NCI-H2081 (cell line): ENCODE measurements around the gene SCN2B.
"Not testable (repeated sequence)": the region's sequence is repeated elsewhere in the genome, so short reads cannot be mapped to it uniquely, and the experiment has no call there.

Experiments used
- DNase-seq, 2 experiments: peaks; one replicate each; lab custom pipeline; 2025; lab: John Stamatoyannopoulos, UW

The SCN2B gene

GRCh38 chr11:118206391-118207031 is 30.1 kb upstream of the SCN2B start:
- no peak for DNase-seq

DNA sequence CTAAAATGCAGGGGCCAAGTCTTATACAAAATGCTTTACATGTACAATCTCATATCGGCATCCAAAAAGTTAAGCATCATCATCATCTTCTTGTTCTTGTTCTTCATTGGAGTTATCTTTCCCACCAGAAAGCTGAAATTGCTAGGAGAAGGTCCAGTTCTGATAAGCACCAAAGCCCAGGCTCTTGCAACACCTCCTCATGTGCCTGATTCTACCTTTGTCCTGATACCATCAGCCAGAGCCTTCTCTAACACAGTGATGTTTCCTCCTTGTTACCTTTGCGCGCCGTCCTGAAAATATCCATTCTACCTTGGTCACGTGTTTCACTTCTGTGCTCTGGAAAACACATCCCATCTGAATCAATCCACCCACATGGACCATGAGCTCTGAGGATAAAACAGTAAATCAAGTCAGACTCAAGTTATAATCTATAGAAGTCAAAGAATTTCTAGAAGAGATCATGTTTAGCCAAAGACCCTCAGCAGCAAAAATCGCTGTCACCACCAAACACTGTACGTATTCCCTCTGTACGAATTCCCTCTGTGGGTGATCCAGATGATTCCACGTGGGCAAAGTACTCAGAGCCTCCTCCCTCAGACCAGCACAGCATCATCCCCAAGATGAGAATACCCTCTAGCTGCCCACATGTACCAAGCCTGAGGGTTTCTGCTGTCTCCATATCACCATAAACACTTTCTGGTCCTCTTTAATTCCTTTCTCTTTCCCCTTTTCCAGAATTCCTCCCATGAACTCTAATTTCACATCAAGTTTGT is 29.4 kb upstream of the SCN2B start:
- DNase-seq = no peak

- no peak for DNase-seq
Measured at GRCh38 chr11:118202599-118203422, 26.4 kb upstream of the SCN2B start.

DNA sequence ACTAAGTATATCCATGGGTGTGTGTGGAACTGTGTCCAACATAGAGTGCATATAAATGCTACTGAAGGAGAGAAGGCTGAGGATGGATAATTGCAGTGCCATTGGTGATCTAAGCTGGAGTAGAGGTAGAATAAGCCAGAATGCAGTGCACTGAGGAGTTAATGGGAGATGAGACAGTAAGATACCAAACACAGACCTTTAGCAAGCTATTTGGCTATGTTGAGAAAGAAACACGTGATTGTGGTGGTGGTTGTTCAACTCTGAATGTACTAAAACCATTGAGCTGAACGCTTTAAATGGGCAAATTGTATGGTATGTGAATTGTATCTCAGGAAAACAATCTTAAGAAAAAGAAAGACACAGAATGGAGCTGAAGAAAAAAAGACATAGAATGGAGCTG is 25.5 kb upstream of the SCN2B start:
- no peak for DNase-seq

GRCh38 chr11:118200901-118201680 is 24.7 kb upstream of the SCN2B start:
- no peak for DNase-seq

DNA sequence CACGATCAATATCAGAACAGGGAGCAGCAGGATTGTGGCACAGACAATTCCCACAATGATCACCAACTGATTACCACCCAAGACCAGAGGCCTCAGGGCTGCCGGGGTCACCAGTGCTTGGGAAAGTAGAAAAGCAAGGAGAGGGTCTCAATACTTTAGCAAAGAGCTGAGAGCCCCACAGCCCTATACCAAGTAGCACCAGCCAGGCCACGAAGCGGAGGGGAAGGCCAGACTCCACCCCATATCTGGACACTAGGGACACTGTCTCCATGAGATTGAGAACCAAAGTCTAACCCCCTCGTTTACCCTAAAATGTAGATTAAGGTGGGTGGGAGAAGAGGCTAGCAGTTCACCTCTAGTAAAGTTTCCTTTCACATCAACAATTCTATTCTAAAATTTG is 24.1 kb upstream of the SCN2B start:
- DNase-seq = no peak

DNA sequence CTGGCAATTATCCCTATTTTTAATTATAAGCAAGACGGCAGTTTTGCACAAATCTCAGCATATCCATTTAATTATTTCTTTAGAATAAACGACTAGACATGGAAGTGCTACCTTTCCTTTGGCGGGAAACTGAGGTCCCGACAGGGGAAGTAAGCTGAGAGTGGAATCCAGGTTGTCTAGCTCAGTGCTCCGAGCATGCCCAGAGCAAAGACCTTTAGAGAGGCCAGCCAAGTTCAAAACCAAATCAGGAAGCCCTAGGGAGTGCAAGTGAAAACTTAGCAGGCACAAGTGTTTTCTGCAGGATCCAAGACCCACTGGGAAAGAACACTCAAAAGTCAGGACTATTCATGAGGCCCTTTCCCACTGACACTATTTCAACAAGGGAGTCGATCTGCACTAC is 22.7 kb upstream of the SCN2B start:
- no peak for DNase-seq

- DNase-seq = peak; percentile 69 to 77
Measured at GRCh38 chr11:118198370-118198769, 21.9 kb upstream of the SCN2B start.

- peak; percentile 60 to 73 for DNase-seq
Measured at GRCh38 chr11:118194835-118195627, 18.6 kb upstream of the SCN2B start.

- DNase-seq = no peak
Measured at GRCh38 chr11:118193910-118194566, 17.6 kb upstream of the SCN2B start.

DNA sequence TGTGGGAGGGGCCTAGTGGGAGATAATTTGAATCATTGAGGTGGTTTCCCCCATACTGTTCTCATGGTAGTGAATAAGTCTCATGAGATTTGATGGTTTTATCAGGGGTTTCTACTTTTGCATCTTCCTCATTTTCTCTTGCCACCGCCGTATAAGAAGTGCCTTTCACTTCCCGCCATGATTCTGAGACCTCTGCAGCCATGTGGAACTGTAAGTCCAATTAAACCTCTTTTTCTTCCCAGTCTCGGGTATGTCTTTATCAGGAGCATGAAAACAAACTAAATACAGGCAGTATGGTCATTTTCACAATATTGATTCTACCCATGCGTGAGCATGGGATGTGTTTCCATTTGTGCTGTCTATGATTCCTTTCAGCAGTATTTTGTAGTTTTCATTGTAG is 16.4 kb upstream of the SCN2B start:
- DNase-seq = not testable (repeated sequence)

DNA sequence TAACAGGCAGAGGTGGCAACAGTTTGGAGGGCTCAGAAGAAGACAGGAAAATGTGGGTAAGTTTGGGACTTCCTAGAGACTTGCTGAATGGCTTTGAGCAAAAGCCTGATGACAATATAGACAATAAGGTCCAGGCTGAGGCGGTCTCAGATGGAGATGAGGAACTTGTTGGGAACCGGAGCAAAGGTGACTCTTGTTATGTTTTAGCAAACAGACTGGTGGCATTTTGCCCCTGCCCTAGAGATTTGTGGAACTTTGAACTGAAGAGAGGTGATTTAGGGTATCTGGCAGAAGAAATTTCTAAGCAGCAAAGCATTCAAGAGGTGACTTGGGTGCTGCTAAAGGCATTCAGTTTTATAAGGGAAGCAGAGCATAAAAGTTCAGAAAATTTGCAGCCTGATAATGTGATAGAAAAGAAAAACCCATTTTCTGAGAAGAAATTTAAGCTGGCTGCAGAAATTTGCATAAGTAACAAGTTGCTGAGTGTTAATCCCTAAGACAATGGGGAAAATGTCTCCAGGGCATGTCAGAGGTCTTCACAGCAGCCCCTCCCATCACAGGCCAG is 14.6 kb upstream of the SCN2B start:
- DNase-seq = not testable (repeated sequence)

- no peak for DNase-seq
Measured at GRCh38 chr11:118186346-118187107, 10.1 kb upstream of the SCN2B start.

- no peak for DNase-seq
Measured at GRCh38 chr11:118184784-118185579, 8.5 kb upstream of the SCN2B start.

DNA sequence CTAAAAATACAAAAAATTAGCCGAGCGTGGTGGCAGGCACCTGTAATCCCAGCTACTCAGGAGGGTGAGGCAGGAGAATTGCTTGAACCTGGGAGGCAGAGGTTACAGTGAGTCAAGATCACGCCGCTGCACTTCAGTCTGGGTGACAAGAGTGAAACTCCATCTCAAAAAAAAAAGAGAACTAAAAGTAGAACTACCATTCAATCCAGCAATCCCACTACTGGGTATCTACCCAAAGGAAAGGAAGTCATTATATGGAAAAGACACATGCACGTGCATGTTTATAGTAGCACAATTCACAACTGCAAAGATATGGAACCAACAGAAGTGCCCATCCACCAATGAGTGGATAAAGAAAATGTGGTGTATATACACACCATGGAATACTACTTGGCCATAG is 7.3 kb upstream of the SCN2B start:
- DNase-seq = not testable (repeated sequence)

- no peak for DNase-seq
Measured at GRCh38 chr11:118180300-118180703, 3.9 kb upstream of the SCN2B start.

- DNase-seq = no peak
Measured at GRCh38 chr11:118176778-118177134, 317 bp upstream of the SCN2B start.
